Tibial nerve (tissue), 4 donors: Measurements from ENCODE around the gene ALS2.

Source experiments
- EP300 ChIP-seq, 2 donors: sonication (generic); formaldehyde crosslinking; IDR thresholded peaks; one replicate each; pipeline ENCODE4 v1.6.1; 2017; ENCODE audit warnings: antibody characterized with exemption in 2 of 2, mild to moderate bottlenecking in 1 of 2
- POLR2A ChIP-seq, 2 donors: fragments of 450-650 bp; IDR thresholded peaks; one replicate each; pipeline ENCODE4 v1.6.1; 2017; ENCODE audit warnings: antibody characterized with exemption in 2 of 2, mild to moderate bottlenecking in 2 of 2, moderate library complexity in 2 of 2
- TF ChIP-seq, protein P1 (sequence below), 5 experiments: fragments of 200-600 bp in 3 of 5; fragments of 450-650 bp in 2 of 5; sonication (generic) in 3 of 5; IDR thresholded peaks; one replicate each; pipeline ENCODE4 v1.5.1; 2016 to 2019; ENCODE audit warnings: antibody characterized with exemption in 5 of 5, mild to moderate bottlenecking in 3 of 5, moderate library complexity in 2 of 5

DNA sequence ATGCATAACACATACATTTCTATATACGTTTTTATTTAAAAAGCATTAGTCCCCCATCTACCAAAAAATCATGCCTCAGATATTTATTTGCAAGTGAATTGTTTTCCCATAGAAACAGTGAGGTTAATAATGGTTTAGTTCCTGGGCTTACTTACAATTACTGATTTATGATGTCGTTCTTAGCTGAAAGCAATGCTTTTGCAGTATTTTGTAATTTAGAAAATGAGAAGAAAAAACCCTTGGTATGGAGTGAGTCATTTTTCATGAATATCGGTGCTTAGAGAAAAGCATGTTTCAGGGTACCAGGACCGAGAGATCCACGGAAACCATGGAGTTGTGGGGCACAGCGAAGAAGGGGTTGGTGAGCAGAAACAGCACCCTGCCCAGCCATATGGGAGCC is 13.6 kb upstream of the ALS2 start:
- TF ChIP-seq EP300 (IDR thresholded peaks at IDR 0.05) = no peak
- TF ChIP-seq, protein P1, sequence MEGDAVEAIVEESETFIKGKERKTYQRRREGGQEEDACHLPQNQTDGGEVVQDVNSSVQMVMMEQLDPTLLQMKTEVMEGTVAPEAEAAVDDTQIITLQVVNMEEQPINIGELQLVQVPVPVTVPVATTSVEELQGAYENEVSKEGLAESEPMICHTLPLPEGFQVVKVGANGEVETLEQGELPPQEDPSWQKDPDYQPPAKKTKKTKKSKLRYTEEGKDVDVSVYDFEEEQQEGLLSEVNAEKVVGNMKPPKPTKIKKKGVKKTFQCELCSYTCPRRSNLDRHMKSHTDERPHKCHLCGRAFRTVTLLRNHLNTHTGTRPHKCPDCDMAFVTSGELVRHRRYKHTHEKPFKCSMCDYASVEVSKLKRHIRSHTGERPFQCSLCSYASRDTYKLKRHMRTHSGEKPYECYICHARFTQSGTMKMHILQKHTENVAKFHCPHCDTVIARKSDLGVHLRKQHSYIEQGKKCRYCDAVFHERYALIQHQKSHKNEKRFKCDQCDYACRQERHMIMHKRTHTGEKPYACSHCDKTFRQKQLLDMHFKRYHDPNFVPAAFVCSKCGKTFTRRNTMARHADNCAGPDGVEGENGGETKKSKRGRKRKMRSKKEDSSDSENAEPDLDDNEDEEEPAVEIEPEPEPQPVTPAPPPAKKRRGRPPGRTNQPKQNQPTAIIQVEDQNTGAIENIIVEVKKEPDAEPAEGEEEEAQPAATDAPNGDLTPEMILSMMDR (IDR thresholded peaks at IDR 0.05) = no peak
- no peak for TF ChIP-seq POLR2A (IDR thresholded peaks at IDR 0.05)
